GM18520 (cell line): ENCODE data around the gene ADAMTS15.

Experiments used
- ATAC-seq: cut with Tn5 transposase; IDR thresholded peaks from one replicate; pipeline ENCODE4 v1.9.1; 2021; ENCODE audit not compliant: unreplicated experiment

The ADAMTS15 gene, protein sequence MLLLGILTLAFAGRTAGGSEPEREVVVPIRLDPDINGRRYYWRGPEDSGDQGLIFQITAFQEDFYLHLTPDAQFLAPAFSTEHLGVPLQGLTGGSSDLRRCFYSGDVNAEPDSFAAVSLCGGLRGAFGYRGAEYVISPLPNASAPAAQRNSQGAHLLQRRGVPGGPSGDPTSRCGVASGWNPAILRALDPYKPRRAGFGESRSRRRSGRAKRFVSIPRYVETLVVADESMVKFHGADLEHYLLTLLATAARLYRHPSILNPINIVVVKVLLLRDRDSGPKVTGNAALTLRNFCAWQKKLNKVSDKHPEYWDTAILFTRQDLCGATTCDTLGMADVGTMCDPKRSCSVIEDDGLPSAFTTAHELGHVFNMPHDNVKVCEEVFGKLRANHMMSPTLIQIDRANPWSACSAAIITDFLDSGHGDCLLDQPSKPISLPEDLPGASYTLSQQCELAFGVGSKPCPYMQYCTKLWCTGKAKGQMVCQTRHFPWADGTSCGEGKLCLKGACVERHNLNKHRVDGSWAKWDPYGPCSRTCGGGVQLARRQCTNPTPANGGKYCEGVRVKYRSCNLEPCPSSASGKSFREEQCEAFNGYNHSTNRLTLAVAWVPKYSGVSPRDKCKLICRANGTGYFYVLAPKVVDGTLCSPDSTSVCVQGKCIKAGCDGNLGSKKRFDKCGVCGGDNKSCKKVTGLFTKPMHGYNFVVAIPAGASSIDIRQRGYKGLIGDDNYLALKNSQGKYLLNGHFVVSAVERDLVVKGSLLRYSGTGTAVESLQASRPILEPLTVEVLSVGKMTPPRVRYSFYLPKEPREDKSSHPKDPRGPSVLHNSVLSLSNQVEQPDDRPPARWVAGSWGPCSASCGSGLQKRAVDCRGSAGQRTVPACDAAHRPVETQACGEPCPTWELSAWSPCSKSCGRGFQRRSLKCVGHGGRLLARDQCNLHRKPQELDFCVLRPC

DNA sequence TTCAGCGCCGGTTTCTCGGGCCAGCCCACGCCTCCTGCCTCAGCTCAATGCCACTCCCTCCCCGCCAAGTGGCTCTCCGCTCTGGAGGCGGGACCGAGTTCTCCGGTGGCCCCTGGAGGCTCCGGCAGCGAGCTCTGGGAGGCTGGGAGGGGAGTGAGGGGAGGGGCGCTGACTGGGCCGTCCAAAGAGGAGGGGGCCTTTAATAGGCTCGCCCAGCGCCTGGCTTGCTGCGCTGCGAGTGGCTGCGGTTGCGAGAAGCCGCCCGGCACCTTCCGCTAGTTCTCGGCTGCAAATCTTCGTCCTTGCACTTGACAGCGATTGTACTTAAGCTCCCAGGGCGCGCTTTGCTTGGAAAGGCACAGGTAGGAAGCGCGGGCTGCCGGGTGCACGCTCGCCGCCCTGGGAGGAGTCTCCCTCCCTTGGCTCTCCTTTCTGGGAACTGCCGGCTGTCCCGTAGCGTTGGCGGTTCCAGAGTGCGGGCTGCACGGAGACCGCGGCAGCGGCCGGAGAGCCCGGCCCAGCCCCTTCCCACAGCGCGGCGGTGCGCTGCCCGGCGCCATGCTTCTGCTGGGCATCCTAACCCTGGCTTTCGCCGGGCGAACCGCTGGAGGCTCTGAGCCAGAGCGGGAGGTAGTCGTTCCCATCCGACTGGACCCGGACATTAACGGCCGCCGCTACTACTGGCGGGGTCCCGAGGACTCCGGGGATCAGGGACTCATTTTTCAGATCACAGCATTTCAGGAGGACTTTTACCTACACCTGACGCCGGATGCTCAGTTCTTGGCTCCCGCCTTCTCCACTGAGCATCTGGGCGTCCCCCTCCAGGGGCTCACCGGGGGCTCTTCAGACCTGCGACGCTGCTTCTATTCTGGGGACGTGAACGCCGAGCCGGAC is at the start of gene ADAMTS15:
Gene ADAMTS15 (plus strand): TSS at position 230 of the 894 bp plus-strand sequence. CDS start 329 bp downstream, at position 559.
- ATAC-seq = no peak

DNA sequence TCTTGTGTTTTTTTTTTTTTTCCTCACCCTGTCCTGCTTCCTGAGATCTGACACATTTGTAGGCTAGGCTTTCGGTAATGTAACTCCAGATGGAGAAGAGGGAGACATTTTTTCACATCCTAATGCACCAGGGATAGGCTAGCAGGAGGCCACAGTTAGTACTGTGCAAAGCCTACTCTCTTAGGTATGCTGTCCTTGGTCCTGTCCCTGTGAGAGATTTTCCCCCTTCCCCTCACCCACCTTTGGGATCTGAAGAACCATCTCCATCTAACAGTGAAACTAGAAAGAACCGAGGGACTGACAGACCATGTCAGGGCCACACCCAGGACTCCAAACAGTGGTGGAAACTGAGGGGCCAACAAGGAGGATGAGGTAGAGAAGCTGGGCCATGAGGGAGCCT is 49.2 kb upstream of the ADAMTS15 start:
- ATAC-seq = no peak

DNA sequence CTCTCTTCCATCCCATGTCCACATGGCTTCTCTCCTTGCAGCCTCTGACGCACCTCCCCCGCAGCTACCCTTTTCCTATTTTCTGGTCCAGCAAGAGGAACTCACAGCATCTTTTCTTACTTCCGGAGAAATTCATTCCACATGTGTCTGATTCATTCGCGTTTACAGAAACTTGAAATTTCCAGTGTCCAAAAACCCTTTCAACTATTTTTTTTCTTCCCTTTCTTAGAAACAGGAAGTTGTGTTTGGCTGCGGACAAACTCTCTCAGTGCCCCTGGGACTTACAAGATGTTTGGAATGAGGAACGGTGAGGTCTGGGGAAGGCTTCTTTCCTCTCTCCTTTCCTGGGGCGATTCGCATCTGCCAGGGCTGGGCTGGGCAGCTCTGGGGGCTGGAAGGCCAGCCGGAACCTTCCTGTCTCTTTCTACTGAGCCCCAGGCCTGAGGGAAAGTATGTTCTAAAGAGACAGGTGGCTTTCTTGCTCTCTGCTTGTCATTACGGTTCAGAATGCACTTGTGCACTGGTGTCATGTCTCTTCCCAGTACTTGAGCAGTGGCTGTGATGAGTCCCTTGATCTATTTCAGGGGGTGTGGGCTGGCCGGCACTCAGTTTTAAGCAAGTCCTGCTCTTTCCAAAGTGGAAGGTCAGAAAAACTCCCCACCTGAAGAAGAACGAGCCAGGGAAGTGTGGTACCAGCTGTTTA is 47.5 kb upstream of the ADAMTS15 start:
- no peak for ATAC-seq

DNA sequence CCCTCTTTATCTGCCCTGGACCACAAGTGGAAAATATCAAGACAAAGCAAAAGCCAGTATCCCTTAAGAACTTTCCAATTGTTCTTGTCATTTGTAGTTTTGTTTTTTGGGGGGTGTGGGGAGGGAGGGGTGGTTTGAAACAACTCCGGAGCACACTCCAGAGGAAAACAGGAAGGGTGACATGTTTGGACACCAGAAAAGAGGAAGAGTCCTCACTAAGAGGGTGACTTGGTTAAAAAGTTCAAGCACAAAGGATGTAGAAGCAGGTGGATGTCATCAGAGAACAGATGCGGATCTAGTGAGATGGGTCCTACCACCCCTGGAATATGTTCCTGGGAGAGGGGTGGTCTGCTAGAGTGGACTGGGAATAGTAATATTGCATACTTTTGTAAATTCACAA is 45.9 kb upstream of the ADAMTS15 start:
- no peak for ATAC-seq

DNA sequence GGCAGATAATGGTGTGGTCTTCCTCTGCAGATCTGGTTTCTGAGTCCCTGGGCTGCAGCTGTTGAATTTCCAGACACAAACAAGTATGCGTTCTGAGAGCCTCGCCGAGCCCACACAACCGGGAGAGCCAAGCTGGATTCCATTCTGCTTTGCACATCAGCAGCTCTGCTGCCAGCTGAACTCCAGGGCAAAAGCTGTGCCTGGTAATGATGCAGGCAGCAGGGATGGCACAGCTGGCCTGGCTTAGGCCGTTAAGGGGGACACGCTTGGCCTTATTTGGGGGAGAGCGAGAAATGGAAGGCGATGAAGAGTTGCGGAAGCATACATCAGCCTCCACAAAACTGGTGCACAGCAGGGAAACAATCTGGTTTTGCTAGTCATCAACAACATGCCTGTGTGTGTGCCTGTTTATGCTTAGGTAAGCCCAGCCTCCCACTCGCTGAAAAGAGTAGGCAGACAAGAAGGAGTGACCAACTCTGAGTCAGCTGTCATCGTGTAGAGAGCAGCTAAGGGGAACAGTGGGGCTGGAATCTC is 45.1 kb upstream of the ADAMTS15 start:
- ATAC-seq = no peak

DNA sequence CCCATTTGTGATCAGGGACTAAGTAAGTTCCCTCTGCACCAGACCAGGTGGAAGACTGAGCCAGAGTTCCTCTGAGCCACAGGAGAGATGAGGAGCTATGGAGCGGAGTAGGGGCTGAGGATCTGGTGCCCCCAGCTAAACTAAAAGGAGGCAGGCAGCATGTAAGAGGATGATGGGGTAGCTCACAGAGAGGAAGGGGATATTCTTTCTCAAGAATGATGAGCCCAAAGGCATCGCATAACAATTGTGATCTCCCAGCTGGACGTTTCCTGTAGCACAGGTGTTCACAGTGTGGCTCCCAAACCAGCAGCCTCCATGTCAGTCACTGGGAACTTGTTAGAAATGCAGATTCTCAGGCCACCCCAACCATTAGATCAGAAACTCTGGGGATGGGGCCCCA is 44.5 kb upstream of the ADAMTS15 start:
- ATAC-seq = no peak

DNA sequence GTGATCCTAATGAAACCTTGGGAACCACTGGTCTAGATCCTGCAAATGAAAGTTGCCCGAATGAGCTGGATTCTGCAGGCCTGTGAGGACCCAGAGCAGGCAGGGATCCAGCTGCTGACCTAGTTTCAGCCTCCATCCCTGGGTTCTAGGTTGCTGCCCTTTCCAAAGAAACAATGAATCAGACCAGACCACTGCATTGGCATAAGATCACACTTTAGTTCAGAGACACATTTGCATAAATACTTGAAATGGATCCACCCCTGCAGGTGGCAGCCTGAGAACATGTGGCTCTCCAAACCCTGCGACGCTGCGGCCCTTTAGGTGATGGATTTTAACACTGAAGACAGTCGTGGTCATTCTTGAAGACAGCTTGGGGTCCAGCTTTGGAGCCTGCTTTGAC is 43.7 kb upstream of the ADAMTS15 start:
- no peak for ATAC-seq

DNA sequence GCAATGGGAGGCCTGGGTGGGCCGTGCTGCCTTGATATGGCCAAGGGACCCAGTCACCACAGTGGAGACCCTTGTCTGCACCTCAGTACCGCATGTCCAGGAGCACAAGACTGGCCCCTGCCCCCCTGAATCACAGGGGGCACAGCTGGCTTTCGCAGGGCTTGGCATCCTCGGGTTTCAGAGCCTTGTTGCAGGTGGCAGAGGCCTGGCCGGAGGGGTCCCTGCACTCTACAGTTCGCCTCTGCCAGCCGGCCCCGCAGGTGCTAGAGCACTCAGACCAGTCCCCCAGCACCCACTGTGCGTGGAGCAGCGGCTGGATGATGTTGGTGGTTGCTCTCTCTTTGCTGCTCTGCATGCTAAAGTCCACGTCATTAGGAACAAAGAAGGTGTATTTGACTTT is 43.0 kb upstream of the ADAMTS15 start:
- ATAC-seq = no peak

DNA sequence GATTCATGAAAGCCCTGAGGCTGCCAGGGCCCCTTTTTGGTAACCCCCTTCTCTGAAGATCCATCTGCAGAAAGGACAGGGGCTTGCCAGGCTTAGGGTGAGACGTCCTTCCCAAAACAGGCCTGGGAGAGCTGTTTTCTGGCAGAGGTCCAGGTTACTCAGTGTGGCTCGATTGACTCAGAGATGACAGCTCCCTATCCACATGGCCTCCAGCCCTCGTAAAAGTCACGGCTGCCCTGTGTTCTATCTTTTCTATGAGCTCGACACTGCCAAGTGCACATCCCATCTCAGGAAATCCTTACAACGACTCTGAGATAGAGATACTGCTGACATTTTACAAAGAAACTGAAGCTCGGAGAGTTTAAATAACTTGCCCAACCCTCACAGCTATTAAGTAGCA is 40.5 kb upstream of the ADAMTS15 start:
- no peak for ATAC-seq

DNA sequence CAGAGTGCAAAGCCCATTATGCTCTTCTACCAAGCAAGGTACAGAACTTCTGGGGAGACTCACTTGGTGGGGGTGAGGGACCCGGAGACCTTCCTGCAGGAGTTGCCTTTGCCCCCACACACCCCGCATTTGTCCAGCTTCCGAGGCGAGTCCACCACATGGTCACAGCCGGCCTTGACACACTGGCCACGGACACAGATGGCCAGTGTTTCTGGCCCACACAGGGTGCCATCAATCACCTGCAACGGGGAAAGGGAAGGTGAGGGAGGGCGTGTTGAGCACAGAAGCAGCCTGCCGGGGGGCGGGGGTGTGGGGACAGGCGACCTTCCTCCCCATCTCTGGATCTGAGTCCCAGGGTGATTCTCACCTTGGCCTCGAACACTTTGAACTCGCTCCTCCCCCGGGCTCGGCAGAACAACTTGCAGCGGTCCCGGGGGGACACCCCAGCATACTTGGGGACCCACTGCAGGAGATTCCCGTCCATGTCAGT is 40.0 kb upstream of the ADAMTS15 start:
- ATAC-seq = no peak

DNA sequence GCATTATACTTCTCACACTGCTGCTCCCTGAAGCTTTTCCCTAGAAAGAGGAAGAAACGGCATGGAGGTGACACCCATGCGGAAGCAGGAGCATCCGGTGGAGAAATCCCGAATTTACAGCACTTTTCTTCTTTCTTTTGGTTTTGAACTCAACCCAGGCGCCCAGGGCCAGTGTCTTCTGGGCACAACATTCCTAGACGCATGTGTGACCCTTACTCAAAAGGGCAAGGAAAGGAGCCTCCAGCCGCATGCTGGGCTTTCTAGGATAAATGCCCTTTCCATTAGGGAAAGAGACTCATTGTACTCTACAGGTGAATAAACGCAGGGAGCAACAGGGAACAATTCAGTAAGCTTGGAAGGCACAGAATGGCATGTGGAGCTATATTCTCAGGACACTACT is 39.5 kb upstream of the ADAMTS15 start:
- no peak for ATAC-seq

DNA sequence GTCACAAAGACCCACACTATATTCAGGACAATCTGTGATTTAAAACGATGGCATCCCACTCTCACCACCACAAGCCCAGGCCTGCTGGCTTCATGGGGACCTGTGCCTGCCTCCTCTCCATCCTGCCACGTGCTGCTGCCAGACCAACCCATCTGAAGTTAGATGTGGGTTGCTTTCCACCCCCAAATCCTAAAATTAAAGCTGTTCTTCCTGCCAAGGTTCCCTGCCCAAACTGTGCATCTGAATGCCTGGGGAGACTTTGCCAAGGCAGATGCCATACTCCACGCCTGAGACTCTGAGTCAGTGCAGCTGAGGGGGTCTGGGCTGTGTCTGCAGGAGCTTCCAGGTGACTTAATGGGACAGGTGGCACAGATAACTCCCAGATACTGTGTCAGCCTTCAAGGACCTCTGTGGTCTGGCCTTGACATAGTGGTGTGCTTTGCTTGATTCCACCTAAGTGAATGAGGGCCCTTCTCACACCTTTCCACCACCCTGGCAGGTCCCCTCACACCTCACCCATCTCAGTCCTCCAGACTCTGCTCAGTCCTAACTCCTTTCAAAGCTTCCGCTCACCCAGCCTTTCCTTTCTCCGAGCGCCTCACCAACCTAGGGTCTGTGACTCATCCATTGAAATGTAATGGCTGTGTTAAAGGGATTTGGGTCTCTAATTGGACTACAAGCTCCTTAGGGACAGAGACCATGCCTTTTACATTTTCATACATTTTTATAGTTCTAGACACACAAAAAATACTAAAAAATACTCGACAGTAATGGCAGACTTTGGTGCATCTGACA is 38.7 kb upstream of the ADAMTS15 start:
- no peak for ATAC-seq

DNA sequence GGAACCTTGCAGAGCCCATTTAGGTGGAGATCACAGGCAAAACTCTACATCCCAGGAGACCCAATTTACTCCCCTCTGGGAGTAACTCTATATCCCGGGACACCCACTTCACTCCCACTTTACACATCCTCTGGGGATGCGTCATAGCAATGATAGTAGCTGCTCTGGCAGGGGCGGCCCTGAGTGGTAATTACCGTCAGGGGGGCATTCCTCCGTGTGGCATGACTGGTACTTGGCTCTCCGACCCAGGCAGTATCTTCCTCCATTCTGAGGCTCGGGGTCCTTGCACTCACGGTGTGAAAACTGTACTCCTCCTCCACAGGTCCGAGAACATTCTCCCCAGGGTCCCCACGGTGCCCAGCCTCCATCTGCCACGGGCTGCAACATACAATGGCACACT is 37.2 kb upstream of the ADAMTS15 start:
- ATAC-seq = no peak

DNA sequence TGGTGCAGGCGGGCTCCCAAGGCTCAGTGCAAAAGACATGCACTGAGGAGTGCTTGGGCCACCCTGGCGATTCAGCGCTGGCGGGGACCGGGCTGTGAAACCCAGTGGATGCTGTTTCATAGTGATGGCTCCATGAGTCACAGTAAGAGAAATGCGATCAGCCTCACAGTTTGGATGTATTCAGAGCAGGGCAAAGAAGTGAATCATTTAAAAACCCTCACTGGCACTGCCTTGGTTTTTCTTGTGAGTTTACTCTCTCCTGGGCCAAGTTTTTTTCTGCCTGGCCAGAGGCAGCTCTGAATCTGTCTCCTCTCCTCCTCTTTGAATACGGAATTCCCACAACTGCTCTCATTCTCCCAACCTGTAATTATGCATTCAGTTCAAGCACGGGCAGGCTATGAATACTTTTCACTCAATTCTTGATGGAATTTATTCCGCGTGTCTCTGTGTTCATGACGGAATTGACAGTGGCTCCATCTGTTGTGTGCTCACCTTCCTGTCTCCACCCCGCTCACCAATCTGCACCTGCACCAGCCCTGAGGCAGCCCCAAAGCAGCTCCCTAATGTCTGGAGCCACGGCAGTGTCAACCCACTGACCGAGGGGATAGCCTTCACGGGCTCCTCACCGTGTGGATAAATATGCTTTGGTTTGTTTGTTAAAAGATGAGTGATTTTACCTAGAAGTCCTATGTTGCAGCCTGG is 34.9 kb upstream of the ADAMTS15 start:
- no peak for ATAC-seq

DNA sequence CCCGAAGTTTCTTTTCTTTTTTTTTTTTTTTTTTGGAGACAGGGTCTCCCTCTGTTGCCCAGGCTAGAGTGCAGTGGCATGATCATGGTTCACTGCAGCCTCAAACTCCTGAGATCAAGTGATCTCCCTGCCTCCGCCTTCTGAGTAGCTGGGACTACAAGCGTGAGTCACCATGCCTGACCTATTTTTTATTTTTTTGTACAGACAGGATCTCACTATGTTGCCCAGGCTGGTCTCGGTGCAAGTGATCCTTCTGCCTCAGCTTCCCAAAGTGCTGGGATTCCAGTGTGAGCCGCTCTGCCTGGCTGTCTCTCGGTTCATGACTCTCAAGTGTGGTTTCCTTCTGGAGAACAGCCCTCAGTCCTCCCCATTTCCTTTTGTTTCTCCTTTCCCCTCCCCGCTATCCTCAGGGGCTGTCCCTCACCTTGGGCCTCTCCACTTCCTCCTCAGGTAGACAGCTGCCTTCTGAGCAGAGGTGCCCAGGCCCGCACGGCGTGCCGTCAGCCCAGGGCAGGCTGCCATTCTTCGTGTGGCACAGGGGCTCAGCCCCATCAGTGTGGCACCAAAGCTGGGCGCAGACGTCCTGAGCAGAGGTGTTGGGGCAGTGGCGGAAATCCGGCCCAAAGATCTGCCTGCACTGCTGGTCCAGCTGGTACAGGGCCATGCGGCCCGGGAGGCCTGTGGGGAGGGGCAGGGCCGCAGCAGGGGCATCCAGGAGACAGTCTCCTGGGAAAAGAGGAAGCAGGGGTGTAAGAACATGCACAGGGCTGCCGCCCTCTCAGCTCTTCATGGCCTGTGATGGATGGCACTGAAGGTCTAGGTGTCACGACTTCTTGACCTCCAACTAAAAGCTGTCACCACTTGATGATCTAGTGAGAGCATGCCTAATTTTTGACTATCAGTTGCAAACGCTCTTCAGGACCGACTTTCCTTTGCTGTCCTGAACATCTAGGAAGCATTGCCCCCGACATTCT is 34.1 kb upstream of the ADAMTS15 start:
- ATAC-seq = no peak

DNA sequence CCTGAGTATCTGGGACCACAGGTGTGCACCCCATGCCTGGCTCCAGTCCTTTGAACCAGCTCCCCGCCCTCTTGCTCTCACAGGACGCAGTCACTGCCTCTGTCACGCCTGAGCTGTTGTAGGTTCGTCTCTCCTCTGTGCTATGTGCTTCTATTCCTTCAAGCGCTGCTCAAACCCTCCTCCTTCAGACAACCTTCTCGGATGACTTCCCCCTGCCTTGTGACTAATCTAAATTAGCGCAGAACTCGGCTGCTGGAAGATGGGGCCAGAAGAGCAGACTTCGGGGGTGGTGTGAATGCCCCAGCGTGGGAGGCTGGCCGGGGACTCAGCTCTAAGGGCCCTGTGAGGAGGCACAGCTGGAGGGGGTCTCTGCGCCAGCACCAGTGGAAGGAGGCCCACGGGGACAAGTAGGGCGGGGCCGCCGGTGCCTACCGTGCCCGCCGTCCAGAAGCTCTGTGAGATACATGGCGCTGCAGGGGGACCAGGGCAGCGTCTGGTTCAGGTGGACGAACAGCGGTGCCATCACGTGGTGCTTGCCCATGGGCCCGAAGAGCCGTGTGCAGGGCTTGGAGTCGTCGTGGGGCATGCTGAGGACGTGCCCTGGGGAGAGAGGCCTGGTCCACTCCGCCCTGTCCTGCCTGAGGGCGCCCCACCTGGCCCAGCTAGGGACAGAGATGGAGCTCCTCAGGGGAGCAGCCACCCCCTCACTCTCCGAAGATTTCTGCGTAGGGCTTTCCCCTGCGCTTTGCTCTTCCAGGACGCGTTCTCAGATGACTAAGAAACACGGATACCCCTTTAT is 32.5 kb upstream of the ADAMTS15 start:
- ATAC-seq = no peak

DNA sequence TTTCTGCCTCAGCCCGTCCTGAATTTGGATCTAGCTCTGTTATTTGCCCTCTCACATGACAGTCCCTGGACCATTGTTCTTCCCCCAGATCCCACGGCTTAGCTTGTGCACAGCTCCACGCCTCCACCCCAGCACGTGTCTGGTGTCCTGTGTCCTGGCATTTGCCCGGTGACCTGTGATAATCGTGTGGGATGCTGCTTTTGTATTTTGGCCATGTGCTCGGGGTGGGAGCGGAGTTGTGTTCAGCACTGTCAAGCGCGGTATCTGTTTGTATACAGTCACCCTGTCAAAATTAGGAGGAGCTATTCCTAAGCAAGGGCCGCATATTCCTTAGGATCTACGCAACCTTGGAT is 31.9 kb upstream of the ADAMTS15 start:
- no peak for ATAC-seq
